Pulmonary artery endothelial cell (primary cell): ENCODE measurements around the gene PAX6. TPM values are rescaled to one million over a fixed set of nuclear protein-coding genes. Genes with fewer than 3 reads are reported as not detected.

ENCODE experiments used
- DNase-seq: peaks from one replicate; pipeline ENCODE4 v3.0.0-alpha.2; 2011; ENCODE audit warnings: low read depth, low spot score
- total RNA-seq: library from RNA; depleted of rRNA; stranded (reverse); fragments of >200 nt; gene quantifications from 2 replicates; pipeline ENCODE4 v1.2.3, GENCODE V29; 2014

Gene PAX6
- total RNA-seq, 1 donor from 2014 or later, result 0.07 TPM

DNA sequence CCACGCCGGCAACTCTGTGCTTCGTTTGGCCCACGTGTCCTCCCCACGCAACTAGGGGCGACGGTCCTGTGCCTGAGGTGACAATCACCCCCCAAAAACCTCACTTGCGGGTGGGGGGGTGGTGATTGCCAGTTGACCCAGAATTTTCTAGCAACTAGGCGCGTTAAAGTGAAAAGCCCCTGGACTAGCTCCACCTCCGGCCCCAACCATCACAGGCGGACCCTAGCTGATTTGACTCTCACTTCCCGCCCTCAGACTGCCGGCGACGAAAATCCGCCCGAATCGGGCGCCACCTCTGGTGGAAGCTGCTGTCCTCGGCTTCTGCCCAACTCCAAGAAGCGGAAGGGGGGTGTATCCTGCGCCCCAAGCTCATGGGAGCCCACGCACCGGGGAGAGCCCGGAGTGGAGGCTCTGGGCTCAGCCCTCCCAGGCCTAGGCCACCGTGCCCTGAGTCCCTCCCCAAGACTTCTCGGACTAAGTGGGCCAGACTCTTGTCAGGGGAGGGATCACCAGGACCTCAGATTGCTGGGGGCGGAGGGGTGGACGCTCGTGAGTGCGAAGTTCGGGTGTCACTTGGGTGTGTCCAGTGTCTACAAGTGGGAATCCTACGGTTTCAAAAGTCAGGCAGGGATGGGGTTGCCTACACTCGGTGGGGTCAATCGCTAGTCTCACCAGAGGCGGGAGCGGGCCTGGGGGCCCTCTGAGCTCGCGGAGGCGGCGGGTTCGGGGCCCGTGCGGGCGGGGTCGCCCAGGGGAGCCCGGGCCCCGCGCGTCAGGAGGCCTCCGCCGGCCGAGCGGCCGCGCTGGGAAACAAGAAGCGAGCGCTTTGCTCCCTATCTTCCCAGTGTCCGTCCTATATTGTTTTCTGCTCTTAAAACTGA lies 12.3 kb downstream of the PAX6 start:
- DNase-seq, result no peak

DNA sequence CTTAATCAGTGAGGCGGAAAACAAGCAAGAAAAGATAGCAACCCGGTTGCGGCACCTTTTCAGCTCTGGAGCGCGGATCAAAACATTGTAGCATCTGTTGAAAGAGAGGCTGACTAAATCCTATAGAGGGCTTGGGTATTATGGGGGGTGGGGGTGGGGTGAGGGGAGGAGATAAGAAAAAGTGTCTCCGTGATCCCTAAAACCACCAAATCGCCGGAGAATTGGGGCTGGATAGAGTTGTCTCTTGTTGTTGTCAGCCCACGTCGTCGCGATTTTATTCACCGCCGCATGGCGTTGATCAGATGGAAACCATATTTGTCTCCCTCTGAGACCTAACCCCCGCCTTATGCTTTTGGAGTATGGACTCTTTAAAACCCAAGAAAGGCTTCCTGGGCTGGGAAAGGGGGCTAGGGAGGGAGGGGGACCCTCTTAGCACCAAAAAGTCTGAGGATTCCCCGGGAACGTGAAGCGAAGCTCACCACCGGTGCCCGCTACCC lies 13.0 kb downstream of the PAX6 start:
- no peak for DNase-seq

DNA sequence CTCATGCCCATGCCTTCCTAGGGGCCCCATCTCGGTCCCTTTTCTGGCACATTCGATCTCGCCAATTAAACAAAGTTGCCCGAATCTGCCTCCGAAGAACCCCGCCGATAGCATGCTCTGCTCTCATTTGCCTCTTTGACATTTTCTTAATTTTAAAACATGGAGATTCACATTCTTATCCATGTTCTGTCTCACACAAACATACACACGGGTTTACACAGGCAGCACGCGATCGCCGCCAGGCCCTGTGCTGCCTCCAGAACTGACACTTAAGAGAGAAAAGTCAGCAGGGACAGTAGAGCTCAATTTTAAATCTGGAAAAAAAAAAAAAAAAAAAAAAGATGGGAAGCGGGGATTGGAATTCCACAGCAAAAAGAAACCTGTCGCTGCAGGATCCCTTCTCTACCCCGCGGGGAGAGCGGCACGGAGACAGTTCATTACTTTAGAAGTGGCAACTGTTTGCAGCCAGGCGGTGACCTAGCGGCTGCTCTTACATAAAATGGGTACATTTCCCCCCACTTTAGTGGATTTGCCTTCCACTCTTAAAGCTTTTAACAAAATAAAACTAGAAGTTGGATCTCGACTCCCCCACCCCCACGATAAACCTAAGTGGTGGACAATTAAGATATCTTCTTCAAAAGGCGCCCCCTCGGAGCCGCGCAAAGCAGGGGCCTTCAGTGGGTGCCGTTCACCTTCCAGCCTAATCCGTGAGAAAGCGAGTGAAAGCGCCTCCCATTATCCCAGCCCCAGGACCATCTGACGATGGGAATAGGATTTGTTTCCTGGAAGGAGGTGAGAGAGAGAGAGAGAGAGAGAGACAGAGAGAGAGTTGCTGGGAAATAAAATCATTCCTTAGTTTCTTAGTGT lies 13.7 kb downstream of the PAX6 start:
- no peak for DNase-seq

DNA sequence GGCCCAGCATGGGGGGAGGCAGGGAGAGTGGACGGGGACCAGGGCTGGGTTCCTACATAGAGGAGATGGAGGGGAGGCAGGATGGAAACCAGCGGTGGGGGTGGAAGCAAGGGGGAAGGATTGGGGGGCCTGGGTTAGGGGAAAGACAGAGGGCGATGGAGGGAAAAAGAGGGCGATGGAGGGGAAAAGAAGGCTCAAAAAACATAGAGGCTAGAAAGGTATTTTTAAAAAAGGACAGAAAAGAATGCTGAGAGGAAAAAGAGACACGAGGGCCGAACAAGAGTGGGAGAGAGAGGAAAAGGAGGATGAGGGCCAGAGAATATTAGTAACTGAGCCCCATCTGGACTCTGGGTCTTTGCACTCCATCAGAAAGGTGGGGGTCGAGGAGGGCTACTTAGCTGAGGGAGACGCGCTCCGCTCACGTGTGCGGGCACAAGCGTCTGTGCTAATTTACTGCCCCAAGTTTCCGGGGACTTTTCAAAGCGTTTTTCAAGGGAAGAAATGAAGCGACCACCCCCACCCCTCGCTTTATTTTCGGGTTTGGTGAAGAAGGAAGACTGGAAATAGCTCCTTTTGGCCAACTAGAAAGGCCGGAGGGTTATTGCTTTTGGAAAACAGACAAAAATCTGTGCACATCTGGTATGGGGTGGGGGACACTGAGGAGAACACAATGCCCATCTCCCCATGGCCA lies 14.5 kb downstream of the PAX6 start:
- no peak for DNase-seq

DNA sequence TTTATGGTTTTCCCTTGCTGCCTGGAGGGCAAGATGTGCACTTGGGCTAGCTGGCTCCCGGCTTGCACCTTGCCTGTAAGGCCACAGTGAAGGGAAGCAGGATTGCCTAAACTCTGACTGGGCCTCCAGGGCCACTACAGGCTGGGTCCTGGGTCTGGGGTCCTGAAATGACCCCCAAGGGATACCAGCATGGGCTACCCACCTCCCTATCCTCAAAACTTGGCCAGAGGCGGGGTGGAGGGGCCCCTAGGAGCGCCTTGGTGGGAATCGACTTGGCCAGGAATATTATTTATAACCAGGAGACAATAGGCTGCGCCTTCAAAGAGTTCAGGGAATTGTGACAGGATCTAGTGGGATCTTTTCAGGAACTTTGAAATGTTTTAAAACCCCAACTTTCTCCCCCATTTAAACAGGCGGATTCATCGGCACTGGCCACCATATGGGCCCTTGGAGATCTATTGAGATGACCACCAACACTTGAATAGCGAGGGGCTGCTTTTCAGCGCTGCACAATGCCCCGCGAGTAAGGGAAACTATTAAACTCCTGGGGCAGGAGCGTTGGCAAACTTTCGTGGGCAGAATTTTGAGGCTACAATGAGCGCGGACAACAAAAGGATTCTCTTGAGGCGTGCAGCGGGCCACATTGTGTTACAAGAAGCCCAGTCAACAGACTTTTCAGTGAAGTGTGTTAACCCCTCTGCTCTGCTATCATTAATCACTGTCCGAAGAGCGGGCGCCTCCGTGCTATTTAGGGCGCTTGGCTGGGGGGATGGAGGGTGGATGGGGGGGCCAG lies 15.2 kb downstream of the PAX6 start:
- DNase-seq, result no peak

DNA sequence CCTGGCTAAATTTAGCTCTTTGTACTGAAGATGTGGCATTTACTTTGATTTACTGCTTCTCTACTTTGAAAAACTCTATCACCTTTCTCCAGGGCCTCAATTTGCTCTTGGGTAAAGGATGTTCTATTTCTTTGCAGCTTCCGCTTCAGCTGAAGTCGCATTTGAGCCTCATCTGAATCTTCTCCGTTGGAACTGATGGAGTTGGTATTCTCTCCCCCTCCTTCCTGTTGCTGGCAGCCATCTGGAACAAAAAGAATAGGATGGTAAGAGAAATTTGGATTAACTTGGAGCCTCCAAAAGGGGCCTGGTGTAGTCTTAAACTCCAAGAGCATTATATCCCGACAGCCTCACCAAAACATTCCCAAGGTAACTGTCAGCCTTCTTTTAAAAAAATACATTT lies 16.6 kb downstream of the PAX6 start:
- no peak for DNase-seq

DNA sequence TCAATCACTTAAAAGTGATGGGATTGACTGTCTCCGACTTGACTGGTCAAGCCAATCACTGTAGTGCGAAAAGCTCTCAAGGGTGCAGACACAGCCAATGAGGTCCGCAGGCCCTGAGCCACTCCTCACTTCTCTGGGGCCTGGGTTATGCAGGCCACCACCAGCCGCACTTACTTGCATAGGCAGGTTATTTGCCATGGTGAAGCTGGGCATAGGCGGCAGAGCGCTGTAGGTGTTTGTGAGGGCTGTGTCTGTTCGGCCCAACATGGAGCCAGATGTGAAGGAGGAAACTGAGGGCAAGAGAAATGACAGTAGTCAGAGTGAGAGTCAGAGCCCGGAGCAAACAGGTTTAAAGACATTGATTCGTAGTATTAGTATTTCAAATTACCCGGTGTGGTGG lies 17.9 kb downstream of the PAX6 start:
- DNase-seq, result no peak

DNA sequence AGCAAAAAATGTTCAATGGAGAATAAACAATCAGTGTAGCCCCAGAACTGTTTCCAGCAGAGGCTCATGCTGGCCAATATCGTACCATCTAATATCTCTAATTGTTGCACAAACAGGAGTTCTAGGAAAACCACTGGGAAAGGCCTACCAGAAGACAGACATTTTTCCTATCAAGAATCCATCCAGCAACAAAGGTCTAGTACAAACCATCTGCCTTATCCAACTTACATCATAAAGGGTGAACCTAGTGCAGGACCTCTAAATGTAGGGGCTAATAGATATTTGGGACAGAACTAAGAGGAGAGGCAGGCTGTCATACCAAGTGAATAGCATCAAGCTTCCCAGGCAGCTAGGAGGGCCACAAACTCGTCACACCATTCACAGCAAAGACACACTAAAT lies 18.7 kb downstream of the PAX6 start:
- DNase-seq, result no peak

DNA sequence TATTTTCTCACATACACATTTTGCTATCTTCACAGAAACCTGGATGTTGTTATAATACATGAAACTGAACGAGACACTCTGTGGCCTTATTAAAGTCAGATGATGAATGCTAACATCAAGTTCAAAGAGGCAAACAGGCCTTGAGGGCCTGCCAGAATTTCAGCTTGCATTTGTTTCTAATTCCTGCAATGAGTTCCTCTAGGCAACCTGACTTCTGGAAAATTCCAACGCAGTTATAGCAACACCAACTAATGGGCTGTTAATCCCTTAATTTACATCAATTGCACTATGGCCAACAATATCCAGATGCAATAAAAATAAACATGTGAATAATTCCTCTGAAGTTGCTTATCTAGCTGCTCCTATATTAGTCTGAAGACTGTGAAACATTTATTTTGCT lies 19.1 kb downstream of the PAX6 start:
- no peak for DNase-seq

DNA sequence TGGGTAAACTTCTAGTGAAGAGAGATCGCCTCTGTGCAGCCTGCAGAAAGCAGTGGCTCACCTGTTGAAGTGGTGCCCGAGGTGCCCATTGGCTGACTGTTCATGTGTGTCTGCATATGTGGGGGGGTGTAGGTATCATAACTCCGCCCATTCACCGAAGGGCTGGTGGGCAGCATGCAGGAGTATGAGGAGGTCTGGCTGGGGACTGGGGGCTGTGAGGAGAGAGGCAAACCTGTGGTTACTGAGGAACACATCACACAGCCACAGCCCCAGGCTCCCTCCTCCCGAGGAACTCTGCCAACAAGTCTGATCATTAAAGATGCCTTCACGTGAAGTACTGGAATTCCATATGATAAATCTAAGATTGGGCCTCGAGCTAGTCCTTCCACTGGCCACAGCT lies 20.5 kb downstream of the PAX6 start:
- DNase-seq, result no peak

DNA sequence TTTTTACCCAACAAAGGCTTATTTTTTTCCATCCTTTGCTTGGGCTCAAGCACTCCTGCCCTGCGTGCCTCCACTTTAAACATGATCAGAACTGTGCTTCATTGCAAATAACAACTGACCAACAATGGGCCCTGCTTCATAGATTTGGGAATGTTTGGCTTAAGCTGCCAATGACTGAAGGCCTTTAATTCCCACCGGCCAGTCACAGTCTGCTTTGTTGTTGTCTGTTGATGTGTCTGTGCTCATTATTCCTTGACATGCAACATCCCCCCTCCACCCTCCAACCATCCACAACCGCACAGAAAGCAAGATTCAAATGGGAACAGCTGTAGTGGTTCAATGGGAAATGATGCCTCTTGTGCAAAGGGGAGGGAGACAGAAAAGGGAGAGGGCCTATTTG lies 23.0 kb downstream of the PAX6 start:
- no peak for DNase-seq

DNA sequence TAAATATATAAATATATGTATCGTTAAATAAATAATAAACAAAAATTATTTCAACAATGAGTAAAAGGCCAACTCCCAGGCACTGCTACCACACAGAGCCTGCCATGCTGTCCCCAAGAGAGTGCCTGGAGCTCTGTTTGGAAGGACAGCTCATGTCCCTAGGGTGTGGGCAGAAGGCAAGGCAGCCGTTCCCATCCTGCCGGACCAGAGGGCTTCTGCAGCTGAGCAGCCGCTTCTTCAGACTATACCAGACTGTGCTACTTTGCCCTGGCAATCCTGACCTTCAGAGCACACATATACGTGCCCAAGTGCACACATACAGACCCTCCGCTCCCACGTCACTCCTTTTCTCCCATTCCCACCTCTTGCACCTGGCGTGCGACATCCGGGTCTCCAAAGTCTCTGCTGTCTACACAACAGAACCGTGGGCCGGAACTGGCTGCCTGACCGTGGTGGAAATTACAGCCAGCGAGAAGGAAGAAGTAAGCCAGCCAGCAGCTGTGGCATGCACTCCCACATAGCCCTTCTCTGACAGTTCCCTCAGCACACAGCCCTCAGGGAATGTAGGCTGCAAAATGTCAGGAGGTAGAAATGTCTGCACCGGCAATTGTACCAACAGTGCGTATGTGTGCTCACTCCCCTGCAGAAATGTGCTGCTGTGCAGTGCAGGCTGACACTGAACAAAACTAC lies 24.0 kb downstream of the PAX6 start:
- DNase-seq, result no peak

DNA sequence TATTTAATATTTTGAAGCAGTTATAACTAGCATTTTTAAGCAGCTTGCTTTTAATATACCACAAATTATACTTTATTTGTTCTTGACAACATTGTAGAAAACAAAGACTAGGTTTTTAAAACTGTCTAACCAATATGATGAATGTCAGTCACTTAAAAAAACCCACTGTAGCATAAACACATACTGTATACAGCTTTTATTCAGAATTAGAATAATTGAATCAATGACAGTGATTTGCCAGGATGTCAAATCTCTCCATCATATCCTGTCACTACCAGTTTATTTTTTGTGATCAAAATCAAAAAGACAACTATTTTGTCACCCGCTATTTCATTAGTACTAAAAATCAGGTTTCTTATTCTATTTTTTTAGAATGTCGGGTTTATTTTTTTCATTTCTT lies 26.5 kb downstream of the PAX6 start:
- no peak for DNase-seq

DNA sequence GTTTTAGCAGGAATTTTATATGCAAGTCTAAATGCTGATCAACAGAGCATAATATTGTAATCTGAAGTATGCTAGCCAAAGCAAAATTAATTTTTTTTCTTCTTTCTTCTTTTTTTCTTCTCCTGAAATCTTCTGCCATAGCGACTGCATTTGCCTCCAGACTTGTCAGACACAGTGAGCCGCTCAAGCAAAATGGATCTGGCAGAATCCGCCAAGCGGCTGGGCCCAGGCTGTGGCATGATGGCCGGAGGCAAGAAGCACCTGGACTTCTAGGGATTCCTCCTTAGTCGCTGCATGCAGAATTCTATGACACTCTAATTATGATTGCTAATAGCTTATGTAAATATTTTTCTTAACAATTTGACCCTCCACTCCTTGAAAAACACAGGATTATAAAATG lies 27.9 kb downstream of the PAX6 start:
- DNase-seq, result no peak

DNA sequence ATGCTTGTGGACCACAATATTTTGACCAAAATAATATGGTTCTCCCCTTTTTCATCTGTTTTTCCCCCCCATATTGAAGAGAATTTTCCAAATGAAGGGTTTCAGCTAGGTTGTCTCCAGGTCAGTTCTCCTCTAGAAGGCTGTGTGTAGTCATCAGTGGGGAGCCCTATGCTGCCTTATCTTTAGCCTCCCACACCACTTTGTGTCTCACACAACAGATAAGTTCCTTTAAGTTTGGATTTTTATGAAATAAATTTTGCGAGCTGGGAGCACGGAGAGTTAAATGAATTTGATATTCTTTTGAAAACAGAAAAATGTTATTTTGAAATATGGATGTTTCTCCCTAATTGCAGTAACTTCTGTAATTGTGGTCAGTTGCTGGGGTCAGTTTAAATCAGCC lies 28.9 kb downstream of the PAX6 start:
- DNase-seq, result no peak

DNA sequence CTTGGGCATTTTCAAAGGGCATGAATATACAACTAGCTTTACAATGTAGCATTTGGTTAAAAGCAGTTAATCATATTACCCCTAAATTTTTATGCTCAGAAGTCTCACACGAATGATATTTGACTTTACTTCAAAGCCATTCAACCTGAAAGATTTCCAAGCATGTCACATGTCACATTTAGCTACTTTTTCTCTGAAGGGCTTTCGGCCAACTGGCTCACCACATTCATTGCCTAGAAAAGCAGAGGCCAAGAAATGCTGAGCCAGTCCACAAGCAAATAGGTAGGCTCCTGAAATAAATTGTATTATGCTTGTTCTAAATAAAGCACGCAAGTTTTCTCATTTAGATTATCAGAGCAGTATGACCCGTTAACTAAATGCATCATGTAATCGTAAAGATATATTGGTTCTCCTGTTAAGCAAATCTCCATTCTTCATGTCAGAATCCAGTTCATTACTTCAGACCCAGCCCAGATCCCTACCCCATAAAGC lies 30.6 kb downstream of the PAX6 start:
- no peak for DNase-seq

DNA sequence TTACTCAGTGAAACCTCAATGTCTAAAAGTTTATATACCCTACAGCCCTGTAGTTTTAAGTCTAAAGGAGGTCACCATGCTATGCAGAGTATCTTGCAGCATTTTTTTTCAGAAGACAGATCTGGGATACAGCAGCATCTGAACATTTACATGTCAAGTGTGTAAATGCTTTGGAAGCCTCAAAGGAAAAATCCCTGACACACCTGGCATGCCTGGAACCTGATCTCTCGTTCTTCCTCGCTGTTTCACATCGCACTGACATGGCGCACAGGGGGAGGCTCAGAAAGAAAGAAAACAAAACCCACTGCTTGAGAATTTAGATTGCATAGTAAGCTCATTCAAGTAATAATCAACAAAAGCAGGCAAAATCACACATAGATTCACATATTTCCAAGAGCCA lies 31.0 kb downstream of the PAX6 start:
- DNase-seq, result no peak

DNA sequence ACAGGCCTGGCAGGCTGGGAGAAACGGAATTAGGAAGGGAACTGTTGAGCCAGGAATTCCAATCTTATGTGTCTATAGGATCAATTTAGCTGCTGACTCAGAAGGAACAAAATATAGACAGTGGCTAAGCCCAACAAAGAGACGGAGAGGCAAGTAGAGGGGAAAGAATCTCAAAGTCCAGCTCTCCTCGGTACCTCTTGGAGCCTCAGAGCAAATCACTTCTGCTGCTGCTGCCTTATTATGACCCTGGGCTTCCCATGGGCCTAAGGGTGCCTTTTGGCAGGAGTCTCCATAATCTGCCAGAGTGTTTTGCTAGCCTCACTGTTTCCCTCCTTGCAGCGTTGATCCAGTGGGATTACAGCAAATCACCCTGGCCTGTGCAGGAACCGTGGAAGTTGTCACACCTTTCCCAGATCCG lies 31.7 kb downstream of the PAX6 start:
- no peak for DNase-seq

DNA sequence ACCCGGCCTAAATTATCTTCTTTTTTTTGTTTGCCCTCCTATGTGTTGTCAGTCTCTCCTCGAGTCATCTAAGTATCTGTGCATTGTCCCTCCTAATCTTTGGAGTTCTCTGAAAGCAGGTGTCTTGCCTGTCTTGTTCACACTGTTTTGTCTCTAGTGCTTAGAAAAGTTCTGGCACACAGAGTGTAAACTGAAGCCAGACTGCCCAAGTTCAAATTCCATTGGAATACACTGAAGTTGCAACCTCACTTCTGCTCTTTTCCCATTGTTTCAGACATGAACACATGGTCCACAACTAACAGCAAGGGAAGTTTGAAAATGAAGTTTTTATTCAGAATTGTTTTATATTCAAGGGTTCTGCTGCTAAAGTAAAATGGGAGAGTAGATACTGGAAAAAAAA lies 38.7 kb downstream of the PAX6 start:
- DNase-seq, result no peak

DNA sequence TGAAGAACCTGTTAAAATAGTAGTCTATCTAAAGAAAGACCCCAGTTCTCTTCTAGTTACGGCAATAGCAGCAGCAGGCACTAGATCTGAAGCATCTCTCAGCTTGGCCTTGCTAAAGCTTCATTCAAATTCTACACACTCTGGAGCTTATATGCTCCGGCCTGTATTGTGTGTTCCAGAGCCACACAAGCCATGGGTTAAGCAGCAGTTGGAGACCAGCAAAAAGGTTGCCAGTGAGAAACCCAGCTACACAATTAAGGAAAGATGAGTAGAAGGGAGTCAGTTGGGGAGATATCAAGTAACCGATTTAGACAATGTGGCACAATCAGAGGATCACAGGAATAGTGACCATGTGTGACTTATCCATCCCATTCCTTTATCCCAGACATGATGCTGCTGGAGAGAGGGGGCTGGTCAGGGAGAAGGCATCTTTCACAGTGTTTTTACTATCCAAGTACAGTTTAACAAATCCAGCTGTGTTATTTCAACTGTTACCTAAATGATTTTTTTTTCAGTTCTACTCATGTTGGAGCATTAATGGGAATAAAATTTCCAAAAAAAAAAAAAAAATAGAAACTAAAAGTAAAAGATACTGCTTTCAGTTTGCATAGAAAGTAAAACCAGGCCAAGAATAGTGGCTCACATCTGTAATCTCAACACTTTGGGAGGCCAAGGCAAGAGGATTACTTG lies 41.0 kb downstream of the PAX6 start:
- no peak for DNase-seq
